Endothelial cell of umbilical vein (primary cell): ENCODE measurements around the gene GSTO2. TPM values are rescaled to one million over a fixed set of nuclear protein-coding genes. Genes with fewer than 3 reads are reported as not detected.

Experiments
- BruUV-seq: library from RNA; stranded (reverse); fragments of 400-500 nt; replicated peaks from 2 replicates; lab custom pipeline; 2021; lab: Mats Ljungman, UMichigan
- CTCF ChIA-PET: fragments of 300-600, 350-600 bp; sonication (Branson Sonifier 250); formaldehyde crosslinking; loops from one replicate; lab custom pipeline; 2021; ENCODE audit warnings: antibody characterized with exemption, inconsistent platforms; lab: Charles Lee
- POLR2A ChIA-PET: fragments of 300-600, 350-600 bp; sonication (Branson Sonifier 250); formaldehyde crosslinking; loops from one replicate; lab custom pipeline; 2021; ENCODE audit warnings: antibody characterized with exemption, inconsistent platforms; lab: Charles Lee
- DNase-seq: peaks from one replicate; pipeline ENCODE4 v3.0.0-alpha.2; 2011; ENCODE audit warnings: low read depth, low spot score
- FAIRE-seq: peaks from 2 replicates; lab custom pipeline; 2011; peaks lifted over from hg19 to GRCh38; lab: Jason Lieb, UNC
- H2AFZ ChIP-seq: 2 replicates; pipeline ENCODE4 v1.6.0; 2012; ENCODE audit warnings: low read depth, low read length, control low read depth, inconsistent platforms
- H3K27ac ChIP-seq: 2 replicates; pipeline ENCODE4 v1.5.1; 2011; ENCODE audit warnings: low read depth, mild to moderate bottlenecking, control low read depth, low read length, moderate library complexity; ENCODE audit not compliant: insufficient read depth
- H3K27me3 ChIP-seq, 2 experiments: 2 replicates each; pipeline versions ENCODE4 v1.6.0 to v1.6.1; 2011; ENCODE audit warnings: low read length in 2 of 2, mixed read lengths in 1 of 2; ENCODE audit not compliant: control insufficient read depth in 2 of 2, insufficient read depth in 2 of 2
- H3K36me3 ChIP-seq, 2 experiments: 2 replicates in 1 of 2; 3 replicates in 1 of 2; pipeline ENCODE4 v1.5.1; 2011; ENCODE audit warnings: low read length in 2 of 2, mild to moderate bottlenecking in 1 of 2, moderate library complexity in 1 of 2; ENCODE audit not compliant: control insufficient read depth in 2 of 2, insufficient read depth in 2 of 2; ENCODE audit errors: extremely low read depth in 1 of 2
- H3K4me1 ChIP-seq: 3 replicates; pipeline ENCODE4 v1.5.1; 2011; ENCODE audit warnings: mild to moderate bottlenecking, low read length; ENCODE audit not compliant: control insufficient read depth, insufficient read depth; ENCODE audit errors: extremely low read depth
- H3K4me2 ChIP-seq: 2 replicates; pipeline ENCODE4 v1.6.1; 2011; ENCODE audit warnings: low read length, control low read depth, mixed read lengths; ENCODE audit not compliant: insufficient read depth
- H3K4me3 ChIP-seq, 3 experiments: fragments of 200-600 bp in 1 of 3; sonication (generic), shearing (Covaris generic) in 1 of 3; replicated peaks in 1 of 3; 2 replicates each; pipeline ENCODE4 v1.5.1; 2011 to 2016; ENCODE audit warnings: control low read depth in 3 of 3, low read length in 3 of 3, mild to moderate bottlenecking in 2 of 3, inconsistent platforms in 1 of 3, low read depth in 1 of 3, moderate library complexity in 1 of 3; ENCODE audit not compliant: insufficient read depth in 1 of 3
- H3K79me2 ChIP-seq: 2 replicates; pipeline ENCODE4 v1.6.0; 2012; ENCODE audit warnings: low read length, inconsistent platforms; ENCODE audit not compliant: control insufficient read depth, insufficient read depth
- H3K9ac ChIP-seq: replicated peaks from 2 replicates; pipeline ENCODE3; 2011; ENCODE audit warnings: low read length, control low read depth; ENCODE audit not compliant: insufficient read depth; ENCODE audit errors: extremely low read depth
- H3K9me1 ChIP-seq: replicated peaks from 3 replicates; pipeline ENCODE4 v1.6.0; 2011; ENCODE audit warnings: mild to moderate bottlenecking, low read length; ENCODE audit not compliant: control insufficient read depth, insufficient read depth; ENCODE audit errors: extremely low read depth
- H3K9me3 ChIP-seq: replicated peaks from 2 replicates; pipeline ENCODE4 v1.5.1; 2012; ENCODE audit warnings: low read length, inconsistent platforms; ENCODE audit not compliant: control insufficient read depth, insufficient read depth
- H4K20me1 ChIP-seq: replicated peaks from 2 replicates; pipeline ENCODE3; 2011; ENCODE audit warnings: mild to moderate bottlenecking, low read length; ENCODE audit not compliant: control insufficient read depth, insufficient read depth; ENCODE audit errors: extremely low read depth
- CTCF ChIP-seq, 2 donors: IDR thresholded peaks; 1 replicate in 1 of 2; 2 replicates in 1 of 2; pipeline ENCODE4 v1.5.1; 2011; ENCODE audit warnings: low read length in 2 of 2, mild to moderate bottlenecking in 2 of 2, moderate library complexity in 2 of 2, control low read depth in 1 of 2, inconsistent platforms in 1 of 2, low read depth in 1 of 2; ENCODE audit not compliant: insufficient read depth in 1 of 2; ENCODE audit errors: extremely low read depth in 1 of 2
- EZH2 ChIP-seq: IDR thresholded peaks from 2 replicates; pipeline ENCODE4 v1.6.1; 2012; ENCODE audit warnings: borderline replicate concordance, low read depth, mild to moderate bottlenecking, moderate library complexity, low read length, inconsistent platforms; ENCODE audit not compliant: severe bottlenecking
- FOS ChIP-seq: IDR thresholded peaks from 2 replicates; pipeline ENCODE4 v1.6.1; 2011; ENCODE audit warnings: mild to moderate bottlenecking, low read length, moderate library complexity, borderline replicate concordance; ENCODE audit not compliant: insufficient read depth
- GATA2 ChIP-seq: IDR thresholded peaks from 2 replicates; pipeline ENCODE4 v1.7.0; 2011; ENCODE audit warnings: low read depth, mild to moderate bottlenecking, moderate library complexity, mixed read lengths, low read length; ENCODE audit not compliant: insufficient read length, insufficient read depth
- JUN ChIP-seq: IDR thresholded peaks from 2 replicates; pipeline ENCODE4 v1.6.1; 2011; ENCODE audit warnings: borderline replicate concordance, low read depth; ENCODE audit not compliant: insufficient read length, insufficient read depth
- MAX ChIP-seq: IDR thresholded peaks from 2 replicates; pipeline ENCODE4 v1.6.1; 2011; ENCODE audit not compliant: insufficient read depth, insufficient read length
- MYC ChIP-seq: IDR thresholded peaks from one replicate; pipeline ENCODE4 v1.6.1; 2011; ENCODE audit warnings: mild to moderate bottlenecking, low read depth, low read length
- POLR2A ChIP-seq: IDR thresholded peaks from 2 replicates; pipeline ENCODE4 v1.6.1; 2012; ENCODE audit warnings: low read depth, mild to moderate bottlenecking, control low read depth, low read length
- POLR2AphosphoS5 ChIP-seq: IDR thresholded peaks from 2 replicates; pipeline ENCODE4 v1.6.1; 2012; ENCODE audit warnings: low read depth, mild to moderate bottlenecking, control low read depth, low read length, moderate library complexity; ENCODE audit not compliant: insufficient read depth
- dilution Hi-C: fragments of 300-500 bp; cut with MboI; formaldehyde crosslinking; loops from one replicate; pipeline ENCODE4 v1.15.0; 2019; ENCODE audit warnings: low sequenced_read_pairs; ENCODE audit not compliant: extremely low pct_ligation_motif_present
- intact Hi-C: fragments of 100-400 bp; cut with micrococcal nuclease; formaldehyde crosslinking; loops from one replicate; pipeline ENCODE4 v1.10.0; 2022
- polyA plus RNA-seq, 4 experiments: library from polyadenylated mRNA; depleted of rRNA in 3 of 4; stranded (reverse) in 3 of 4; unstranded in 1 of 4; fragments of >200 nt; gene quantifications; 2 replicates each; pipeline versions ENCODE4 v1.2.1 to v1.2.3, GENCODE V29; 2011 to 2012; ENCODE audit warnings: missing spikeins in 1 of 4
- total RNA-seq: library from RNA; stranded (reverse); gene quantifications from 2 replicates; pipeline ENCODE4 v1.2.3, GENCODE V29; 2021

GSTO2 gene
- total and polyA plus RNA-seq, 2 donors (not counting 3 experiments of a cell fraction or from before 2014, with no cell fraction given), result 0.84 to 1.4 TPM

GRCh38 chr10:104254493-104255310 is 14.3 kb upstream of the GSTO2 start, which contains the start of gene GSTO1:
Gene GSTO1, plus strand, starts transcription at chr10:104254892. Its CDS starts 37 bp downstream, at chr10:104254929.
- dilution Hi-C loops (no loop called here), intact Hi-C loops (loop anchor here (2.0 to 5.0 kb wide), 3 partner anchors 210 to 367 kb away; no protein-coding TSS in a partner anchor)
- Histone ChIP-seq H3K4me3 (peak within 1 kb of the TSS; percentile 65 to 99 (median 82)), H2AFZ (peak within 1 kb of the TSS; percentile 86), H3K27me3 (peaks cover 2% of the 10 kb centered on the region in 2 experiments), H3K9me3 (no peaks in the 10 kb centered on the region), H4K20me1 (no peaks in the 10 kb centered on the region), H3K36me3 (peaks cover 6 to 7% of the 10 kb centered on the region in 2 experiments), H3K27ac (peak within 1 kb of the TSS; percentile 99), H3K4me1 (peaks cover 44% of the 10 kb centered on the region), H3K4me2 (peak within 1 kb of the TSS; percentile 99), H3K79me2 (peaks cover 51% of the 10 kb centered on the region), H3K9me1 (no peaks in the 10 kb centered on the region), H3K9ac (peak within 1 kb of the TSS; percentile 98)
- DNase-seq (peak; percentile 64), FAIRE-seq (peak; percentile 77)
- no TSS peak for BruUV-seq
- TF ChIP-seq POLR2A (peak; percentile 83), EZH2 (no peak), POLR2AphosphoS5 (peak; percentile 85)
- ChIA-PET POLR2A (no interaction called here), CTCF (interaction anchor here (1.0 to 3.2 kb wide), 9 partner anchors 10 to 367 kb away, joined by 3 to 28 read pairs (median 4); partner anchors contain the start of genes GSTO2 and SFR1)

- Histone ChIP-seq H3K9me3 (no peaks in the 10 kb centered on the region), H3K27ac (peak overlapping the region; percentile 99), H3K79me2 (peaks cover 51% of the 10 kb centered on the region), H3K36me3 (peaks cover 6 to 8% of the 10 kb centered on the region in 2 experiments), H4K20me1 (no peaks in the 10 kb centered on the region), H3K27me3 (no peaks in the 10 kb centered on the region), H3K9me1 (no peaks in the 10 kb centered on the region), H3K9ac (peak overlapping the region; percentile 98), H3K4me2 (peak overlapping the region; percentile 99), H3K4me3 (peak overlapping the region; percentile 65 to 99 (median 82)), H3K4me1 (peaks cover 51% of the 10 kb centered on the region), H2AFZ (no peak overlapping the region)
- DNase-seq, result peak; percentile 94
- dilution Hi-C loops, result no loop called here
- TF ChIP-seq GATA2 (peak; percentile 38), EZH2 (no peak), FOS (peak; percentile 69), CTCF (IDR thresholded peaks at IDR 0.05; ENCODE audit: extremely low read depth in 1 of 2, insufficient read depth in 1 of 2, low read depth in 1 of 2, low read length in 2 of 2) (no peak), MYC (no peak), POLR2AphosphoS5 (peak; percentile 71), POLR2A (peak; percentile 58), JUN (peak; percentile 78), MAX (no peak)
- TSS peak; percentile 96 for BruUV-seq
- POLR2A ChIA-PET, result interaction anchor here (2.0 kb wide), 1 partner anchor 14 kb away, joined by 9 read pairs; the partner anchor contains the start of gene GSTO2
- peak; percentile 69 for FAIRE-seq
- CTCF ChIA-PET, result interaction anchor here (1.0 to 3.2 kb wide), 10 partner anchors 9 to 367 kb away, joined by 3 to 28 read pairs (median 4); partner anchors contain the start of genes GSTO2 and SFR1
- intact Hi-C loops, result loop anchor here (2.0 to 5.0 kb wide), 3 partner anchors 211 to 368 kb away; no protein-coding TSS in a partner anchor
Measured at GRCh38 chr10:104255311-104255981, 13.5 kb upstream of the GSTO2 start.
